GM21515 (cell line): ENCODE measurements around the gene SCART1.

Experiments used
- ATAC-seq: cut with Tn5 transposase; IDR thresholded peaks from one replicate; pipeline ENCODE4 v1.9.1; 2021; ENCODE audit not compliant: unreplicated experiment

The SCART1 gene

GRCh38 chr10:133454204-133454893, 604 bp downstream of the SCART1 start:
- ATAC-seq: no peak

- ATAC-seq: no peak
These were observed 1.5 kb downstream of the SCART1 start for GRCh38 chr10:133455196-133455595.

GRCh38 chr10:133455611-133456031, 1.9 kb downstream of the SCART1 start:
- no peak for ATAC-seq

- no peak for ATAC-seq
These were observed 2.6 kb downstream of the SCART1 start for GRCh38 chr10:133456041-133456951.

- no peak for ATAC-seq
These were observed 3.5 kb downstream of the SCART1 start for GRCh38 chr10:133457100-133457841.

GRCh38 chr10:133458021-133458709, 4.4 kb downstream of the SCART1 start:
- no peak for ATAC-seq

GRCh38 chr10:133458710-133459453, 5.1 kb downstream of the SCART1 start:
- no peak for ATAC-seq

GRCh38 chr10:133459454-133460207, 5.9 kb downstream of the SCART1 start:
- ATAC-seq: no peak

- ATAC-seq: no peak
These were observed 6.5 kb downstream of the SCART1 start for GRCh38 chr10:133460208-133460769.

GRCh38 chr10:133461027-133461426, 7.3 kb downstream of the SCART1 start:
- ATAC-seq: no peak

- no peak for ATAC-seq
These were observed 8.1 kb downstream of the SCART1 start for GRCh38 chr10:133461841-133462240.

GRCh38 chr10:133462512-133463305, 9.0 kb downstream of the SCART1 start:
- ATAC-seq: no peak

GRCh38 chr10:133464582-133465031, 10.9 kb downstream of the SCART1 start:
- no peak for ATAC-seq

GRCh38 chr10:133465191-133465949, 11.6 kb downstream of the SCART1 start:
- no peak for ATAC-seq

GRCh38 chr10:133465950-133466474, 12.3 kb downstream of the SCART1 start:
- ATAC-seq: no peak

- ATAC-seq: no peak
These were observed 13.0 kb downstream of the SCART1 start for GRCh38 chr10:133466683-133467275.
